HG03196 (cell line): ENCODE measurements around the gene HAUS1.

Source experiments
- ATAC-seq: cut with Tn5 transposase; IDR thresholded peaks from one replicate; pipeline ENCODE4 v1.9.1; 2021; ENCODE audit not compliant: unreplicated experiment

HAUS1 gene, protein sequence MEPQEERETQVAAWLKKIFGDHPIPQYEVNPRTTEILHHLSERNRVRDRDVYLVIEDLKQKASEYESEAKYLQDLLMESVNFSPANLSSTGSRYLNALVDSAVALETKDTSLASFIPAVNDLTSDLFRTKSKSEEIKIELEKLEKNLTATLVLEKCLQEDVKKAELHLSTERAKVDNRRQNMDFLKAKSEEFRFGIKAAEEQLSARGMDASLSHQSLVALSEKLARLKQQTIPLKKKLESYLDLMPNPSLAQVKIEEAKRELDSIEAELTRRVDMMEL

DNA sequence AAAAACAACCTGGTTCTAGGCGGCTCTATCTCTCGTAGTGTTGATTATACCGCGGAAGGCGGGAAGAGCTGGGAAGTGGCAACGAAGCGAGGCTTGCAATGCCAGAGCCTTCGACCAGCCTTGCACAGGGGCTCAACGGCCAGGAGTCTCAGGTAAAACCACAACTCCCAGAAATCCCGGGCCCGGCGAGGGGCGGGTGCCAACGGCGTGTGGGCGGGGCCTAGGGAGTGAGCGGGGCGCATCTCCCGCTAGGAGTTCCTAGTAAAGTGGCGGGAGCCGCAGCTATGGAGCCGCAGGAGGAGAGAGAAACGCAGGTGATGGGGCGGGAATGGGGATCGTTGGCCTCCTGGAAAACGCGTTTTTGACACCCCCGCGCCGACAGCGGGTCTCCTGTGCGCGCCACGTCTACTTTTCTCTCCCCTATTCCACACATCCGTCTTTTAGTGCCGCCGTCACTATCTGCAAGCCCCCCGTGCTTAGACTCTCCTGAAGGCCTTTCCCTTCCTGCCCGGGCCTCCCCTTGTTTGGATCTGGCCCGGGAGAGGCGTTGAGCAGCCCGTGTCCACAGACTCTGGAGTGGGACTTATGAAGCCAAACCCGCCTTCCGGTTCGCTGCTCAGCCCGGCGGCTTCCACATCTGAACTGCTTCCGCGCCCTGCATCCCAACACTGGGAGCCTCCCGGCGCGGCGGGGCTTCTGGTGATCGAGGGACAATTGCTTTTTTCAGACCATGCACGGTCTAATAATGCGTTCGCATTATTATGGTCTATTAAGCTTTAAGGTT lies at the start of gene HAUS1:
Gene HAUS1, plus strand, starts transcription at position 258 of the 784 bp plus-strand sequence. Its CDS starts 27 bp downstream, at position 285.
- peak; percentile 87 for ATAC-seq

DNA sequence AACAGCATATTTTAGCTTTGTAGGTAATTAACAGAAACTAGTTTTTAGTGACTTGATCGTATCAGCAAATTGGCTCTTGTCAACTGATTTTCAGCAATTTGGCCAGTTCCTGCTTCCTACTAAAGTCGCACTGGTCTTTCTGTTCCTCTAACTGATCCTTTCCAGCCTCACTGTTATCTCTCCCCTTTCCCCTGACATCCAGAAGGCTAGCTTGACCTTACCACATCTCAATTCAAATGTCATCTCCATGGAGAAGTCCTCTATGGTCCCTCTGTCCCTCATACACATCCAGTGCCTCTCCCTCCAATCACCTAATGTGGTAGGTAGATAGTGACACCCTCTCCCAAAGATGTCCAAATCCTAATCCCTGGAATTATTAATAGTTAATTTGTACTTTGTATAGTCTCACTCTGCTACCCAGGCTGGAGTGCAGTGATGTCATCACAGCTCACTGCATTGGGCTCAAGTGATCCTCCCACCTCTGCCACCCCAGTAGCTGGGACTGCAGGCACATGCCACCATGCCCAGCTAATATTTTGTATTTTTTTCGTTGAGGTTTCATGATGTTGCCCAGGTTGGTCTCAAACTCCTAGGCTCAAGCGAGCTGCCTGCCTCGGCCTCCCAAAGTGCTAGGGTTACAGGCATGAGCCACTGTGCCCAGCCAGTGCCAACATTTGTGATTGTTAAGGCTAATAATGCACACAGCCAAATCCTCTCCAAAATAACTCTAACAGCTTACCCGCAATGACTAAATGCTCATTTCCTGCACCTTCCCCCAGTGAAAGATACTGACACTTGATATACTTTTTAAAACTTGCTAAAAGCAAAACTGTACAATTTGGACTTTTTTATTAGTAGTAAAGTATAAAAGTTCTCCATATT lies 49.0 kb upstream of the HAUS1 start:
- peak; percentile 48 for ATAC-seq

DNA sequence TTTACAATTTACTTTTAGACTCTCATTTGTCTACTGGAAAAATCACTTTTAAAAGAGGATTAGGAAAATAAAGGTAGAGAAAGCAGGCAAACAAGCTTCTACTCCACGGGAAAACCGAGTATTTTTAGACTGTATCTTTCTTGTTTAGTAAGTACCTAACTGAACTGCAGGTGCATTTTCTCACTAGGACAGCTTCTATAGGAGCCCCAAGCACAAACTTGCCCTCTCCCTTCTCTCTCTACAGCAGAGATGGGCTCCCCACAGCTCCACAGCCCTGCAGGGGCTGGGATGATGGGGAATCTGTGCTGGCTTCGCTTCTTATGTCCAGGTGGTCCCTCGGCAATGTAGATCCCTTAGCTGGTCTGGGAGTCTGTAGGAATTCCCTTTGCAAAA lies 48.4 kb upstream of the HAUS1 start:
- ATAC-seq: no peak

DNA sequence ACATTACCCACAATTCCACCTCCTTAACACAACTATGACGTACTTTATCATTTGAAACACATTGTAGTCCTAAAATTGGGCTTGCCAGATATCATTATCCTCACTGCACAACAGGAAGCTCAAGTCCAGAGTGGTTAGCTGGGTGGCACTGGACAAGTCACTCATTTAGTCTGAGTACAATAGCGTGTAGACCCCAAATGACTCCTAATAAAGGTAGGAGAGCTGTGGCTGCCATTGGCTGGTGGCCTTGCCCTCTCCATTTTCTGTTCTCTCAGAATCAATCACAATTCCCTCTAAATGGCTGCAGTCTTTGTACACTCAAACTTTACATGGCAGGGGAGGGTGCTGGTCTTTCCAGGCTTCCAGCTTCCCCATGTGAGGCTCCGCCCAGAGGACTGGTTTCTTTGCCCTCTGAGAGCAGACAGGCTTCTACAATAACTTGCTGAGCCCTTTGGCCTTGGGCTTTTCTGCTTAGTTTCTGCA lies 43.8 kb upstream of the HAUS1 start:
- no peak for ATAC-seq

DNA sequence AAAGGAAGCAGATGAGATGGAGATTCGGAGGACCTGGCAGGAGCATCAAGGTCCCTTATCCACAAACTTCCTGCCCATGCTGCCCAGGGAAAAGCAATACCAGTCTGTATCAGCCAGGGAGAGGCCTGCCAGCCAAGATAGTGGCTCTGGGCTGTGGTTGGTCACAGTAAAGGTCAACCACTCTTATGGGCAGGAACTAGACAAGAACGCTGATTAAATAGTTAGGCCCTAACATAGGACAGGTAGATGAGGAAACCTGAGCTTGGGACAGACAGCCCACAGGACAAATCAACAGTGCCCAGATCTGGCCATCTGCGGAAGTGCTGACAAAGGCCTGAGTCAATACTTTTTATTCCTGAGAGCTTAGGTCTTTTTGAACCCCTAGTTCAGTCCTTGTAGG lies 42.8 kb upstream of the HAUS1 start:
- no peak for ATAC-seq

DNA sequence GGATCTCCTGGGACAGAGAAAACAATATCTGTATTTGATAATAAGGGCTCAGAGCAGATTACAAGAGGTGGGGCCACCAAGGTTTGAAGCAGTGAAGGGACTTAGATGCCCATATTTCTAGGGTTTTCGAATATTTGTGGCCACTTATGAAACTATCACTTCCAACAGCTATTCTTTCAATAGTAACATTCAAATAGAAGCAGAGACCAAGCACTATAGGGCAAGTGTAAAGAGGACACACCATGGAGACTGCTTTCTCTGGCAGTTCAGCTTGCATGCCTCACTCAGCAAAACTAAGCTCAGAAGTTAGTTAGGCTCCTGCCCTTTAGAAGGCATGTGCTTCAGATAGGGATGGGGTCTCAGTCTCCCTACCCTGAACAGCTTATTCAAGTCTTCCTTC lies 42.4 kb upstream of the HAUS1 start:
- no peak for ATAC-seq

DNA sequence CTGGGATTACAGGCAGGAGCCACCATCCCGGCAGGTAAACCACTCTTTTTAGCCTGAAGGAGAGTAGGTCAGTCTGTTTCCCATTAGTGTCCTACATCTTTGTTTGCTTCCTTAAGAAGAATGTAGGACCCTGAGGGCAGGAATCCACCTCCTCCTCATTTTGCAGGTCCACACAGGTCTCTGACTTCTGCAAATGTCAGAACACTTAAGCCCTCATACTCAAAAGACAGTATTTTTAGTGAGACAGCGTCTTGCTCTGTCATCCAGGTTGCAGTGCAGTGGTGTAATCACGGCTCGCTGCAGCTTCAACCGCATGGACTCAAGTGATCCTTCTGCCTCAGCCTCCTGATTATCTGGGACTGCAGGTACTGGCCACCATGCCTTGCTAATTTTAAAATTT lies 41.4 kb upstream of the HAUS1 start:
- ATAC-seq: no peak

DNA sequence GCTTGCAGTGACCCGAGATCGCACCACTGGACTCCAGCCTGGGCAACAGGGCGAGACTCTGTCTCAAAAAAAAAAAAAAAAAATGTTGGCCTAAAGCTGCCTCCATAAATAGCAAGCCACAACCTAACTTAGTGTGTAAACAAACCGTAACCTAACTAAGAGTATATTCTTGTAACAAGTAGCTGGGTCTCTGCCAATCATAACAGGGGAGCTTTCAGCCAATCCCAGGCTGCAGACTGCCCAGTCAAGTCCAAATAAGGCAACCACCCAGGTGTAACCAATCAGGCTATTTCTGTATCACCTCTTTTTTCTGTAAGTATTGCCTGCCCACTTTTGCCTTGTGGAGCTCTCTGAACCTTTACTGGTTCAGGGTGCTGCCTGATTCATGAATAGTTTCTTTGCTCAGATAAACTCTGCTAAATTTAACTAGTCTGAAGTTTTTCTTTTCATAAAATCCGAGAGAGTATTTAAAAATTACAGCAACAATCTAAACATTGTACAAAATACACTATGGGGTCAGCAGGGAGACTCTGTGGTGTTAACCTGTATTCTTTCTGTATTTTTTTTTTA lies 36.7 kb upstream of the HAUS1 start:
- no peak for ATAC-seq

DNA sequence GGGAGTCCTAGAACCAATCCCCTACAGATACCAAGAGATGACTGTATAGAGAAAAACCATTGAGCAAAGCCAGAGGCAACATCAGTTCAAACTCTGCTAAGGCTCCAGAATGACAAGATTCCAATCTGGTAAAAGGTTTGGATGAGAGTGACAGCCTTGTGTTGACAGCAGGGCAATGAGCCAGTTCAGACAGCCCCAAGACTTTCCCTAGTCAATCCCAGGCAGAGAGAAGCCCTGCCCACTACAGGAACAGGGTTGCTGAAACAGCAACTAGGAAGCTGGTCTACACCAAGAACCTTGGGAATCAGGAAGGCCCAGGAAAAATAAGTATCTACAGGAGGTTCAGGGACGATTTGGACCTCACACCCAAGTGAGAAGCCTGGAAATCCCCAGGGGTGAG lies 35.4 kb upstream of the HAUS1 start:
- no peak for ATAC-seq

DNA sequence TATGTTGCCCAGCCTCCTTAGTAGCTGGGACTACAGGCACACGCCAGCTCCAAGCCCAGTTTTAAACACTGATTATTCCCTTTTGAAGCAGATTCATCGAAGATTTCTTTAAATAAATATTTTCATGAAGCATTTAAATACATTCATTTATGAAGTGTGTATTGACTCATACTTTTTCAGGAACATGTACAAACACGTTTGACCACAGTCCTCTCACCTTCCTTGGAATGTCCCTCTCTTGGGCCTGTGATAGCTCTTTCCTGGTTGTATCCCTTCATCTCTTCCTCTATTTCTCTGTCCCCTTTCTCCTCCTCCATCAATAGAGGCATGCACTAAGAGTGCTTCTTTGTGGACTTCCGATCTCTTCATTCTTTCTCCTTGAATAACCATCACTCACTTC lies 34.7 kb upstream of the HAUS1 start:
- no peak for ATAC-seq

DNA sequence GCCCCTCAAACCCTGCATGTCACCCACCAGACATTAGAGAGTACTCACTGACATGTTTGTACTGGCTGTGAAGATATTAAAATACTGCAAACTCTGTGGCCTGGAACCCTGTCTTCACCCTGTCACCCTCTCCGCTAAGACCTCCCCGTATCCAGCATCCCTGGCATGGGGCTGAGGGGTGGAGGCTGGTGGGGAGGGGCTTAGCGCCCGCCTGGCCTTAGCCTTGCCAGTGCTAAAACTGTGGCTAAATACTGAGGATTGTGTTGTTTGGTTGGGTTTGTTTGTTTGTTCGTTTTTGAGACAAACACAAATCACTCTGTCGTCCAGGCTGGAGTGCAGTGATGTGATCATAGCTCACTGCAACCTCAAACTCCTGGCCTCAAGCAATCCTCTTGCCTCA lies 34.0 kb upstream of the HAUS1 start:
- no peak for ATAC-seq

DNA sequence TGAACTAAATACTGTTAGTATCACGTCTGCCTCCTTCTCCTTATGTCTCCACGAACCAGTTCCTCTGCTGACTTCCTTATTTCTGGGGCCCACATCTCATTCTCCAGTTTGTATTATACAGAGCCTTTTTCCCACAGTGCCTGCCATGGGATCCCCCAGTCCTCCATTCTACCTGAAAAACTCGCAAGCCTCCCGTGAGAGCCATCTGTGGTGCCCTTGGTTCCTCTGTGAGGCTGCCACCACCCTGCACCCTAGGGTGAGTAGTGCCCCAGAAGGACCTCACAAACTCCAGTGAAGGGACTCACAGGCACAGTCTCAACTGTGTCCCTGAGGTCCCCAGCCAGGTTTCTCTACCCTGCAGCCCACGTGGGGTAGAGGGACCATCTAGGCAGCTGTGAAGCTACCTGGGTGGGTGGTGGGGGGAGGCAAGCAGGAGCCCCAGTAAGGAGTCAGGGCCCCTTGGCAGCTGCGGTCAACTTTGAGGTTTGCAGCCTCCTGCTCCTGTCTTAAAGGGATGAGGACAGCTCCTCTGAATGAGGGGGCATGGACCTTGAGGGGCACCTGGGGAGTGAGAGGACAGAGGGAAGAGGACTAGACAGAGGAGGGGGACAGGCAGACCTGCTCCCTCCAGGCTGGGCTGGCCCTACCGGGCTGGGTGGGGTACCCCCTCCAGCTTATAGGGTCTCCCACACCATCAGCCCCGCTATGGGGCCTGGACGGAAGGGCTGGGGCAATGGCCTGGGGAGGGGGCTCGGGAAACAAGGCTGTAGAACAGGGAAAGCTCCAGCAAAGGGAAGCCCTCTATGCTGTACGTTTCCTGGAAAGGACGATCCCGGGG lies 33.2 kb upstream of the HAUS1 start:
- ATAC-seq: no peak

DNA sequence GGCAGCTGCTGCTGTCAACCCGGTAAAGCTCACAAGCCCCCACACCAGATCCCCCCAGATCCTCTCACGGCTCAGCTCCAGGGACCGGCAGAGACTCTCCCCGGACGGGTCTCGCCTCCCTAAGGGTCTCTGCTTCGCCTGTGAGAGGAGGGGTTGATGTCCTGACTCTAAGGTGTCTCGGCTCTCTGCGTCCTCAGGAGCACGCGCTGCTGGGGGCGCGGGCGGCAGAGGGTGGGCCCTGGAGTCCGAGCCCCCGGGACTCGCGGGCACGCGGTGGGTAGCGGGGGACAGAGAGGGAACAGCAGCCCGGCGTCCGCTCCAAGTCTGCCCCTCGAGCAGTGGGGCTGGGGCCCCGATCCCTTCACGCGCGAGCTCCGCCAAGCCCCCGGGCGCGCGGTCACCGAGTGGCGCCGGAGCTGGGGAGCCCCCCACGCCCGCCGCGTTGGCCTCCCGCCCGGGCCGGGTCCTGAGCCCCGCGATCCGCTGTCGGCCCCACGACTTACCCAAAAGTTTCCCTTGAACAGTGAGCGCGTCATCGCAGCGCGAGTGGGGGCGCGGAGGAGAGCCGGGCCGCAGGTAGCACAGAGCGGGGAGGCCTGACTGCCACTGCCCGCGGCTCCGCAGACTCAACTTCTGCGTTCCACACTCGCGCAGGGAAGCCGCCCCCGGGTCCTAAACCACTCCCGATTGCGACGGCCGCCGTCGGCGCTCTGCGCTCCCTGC lies 32.4 kb upstream of the HAUS1 start, which contains the start of gene PSTPIP2:
Gene PSTPIP2, minus strand, starts transcription at position 608 of the 723 bp plus-strand sequence. Its CDS starts 72 bp downstream, at position 536.
- ATAC-seq: peak; percentile 49

DNA sequence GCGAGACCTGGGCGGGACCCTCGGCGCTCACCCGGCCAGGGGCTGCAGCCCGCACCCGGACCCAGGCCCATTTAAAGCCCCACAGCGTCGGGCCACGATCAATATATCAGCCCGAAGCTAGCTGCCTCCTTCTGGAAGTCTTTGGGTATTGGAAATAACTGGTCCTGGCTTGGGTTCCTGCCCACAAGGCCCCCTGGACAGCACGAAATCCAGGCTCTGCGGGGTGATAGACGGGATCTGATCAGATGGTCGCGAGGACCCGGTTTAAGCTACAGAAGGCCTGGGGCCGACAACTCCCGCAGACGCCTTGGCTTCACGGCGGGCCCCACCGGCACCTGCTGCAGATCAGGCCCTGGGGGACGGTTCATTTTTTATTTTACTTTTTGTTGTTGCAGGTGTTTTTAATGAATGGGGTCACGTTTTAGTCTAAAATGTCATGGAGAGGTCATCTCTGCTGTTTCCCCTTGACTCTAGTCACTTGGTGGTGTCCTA lies 31.8 kb upstream of the HAUS1 start:
- ATAC-seq: no peak

DNA sequence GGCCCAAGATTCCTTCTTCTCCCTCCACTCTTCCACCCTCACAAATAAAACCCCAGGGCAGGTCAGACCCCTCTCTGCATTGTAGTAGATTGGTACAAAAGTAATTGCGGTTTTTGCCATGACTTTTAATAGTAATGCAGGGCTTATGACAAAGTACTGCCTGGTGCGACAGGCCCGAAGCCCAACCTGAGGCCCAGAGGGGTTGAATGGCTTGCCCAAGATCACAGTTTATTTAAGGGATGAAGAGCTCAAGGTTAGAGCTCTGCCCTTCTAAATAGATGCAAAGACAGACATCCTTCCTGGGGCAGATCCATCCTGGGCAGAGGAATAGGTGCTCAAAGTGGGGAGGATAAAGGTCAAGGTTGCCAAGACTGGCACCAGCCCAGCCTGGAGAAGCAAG lies 31.2 kb upstream of the HAUS1 start:
- no peak for ATAC-seq

DNA sequence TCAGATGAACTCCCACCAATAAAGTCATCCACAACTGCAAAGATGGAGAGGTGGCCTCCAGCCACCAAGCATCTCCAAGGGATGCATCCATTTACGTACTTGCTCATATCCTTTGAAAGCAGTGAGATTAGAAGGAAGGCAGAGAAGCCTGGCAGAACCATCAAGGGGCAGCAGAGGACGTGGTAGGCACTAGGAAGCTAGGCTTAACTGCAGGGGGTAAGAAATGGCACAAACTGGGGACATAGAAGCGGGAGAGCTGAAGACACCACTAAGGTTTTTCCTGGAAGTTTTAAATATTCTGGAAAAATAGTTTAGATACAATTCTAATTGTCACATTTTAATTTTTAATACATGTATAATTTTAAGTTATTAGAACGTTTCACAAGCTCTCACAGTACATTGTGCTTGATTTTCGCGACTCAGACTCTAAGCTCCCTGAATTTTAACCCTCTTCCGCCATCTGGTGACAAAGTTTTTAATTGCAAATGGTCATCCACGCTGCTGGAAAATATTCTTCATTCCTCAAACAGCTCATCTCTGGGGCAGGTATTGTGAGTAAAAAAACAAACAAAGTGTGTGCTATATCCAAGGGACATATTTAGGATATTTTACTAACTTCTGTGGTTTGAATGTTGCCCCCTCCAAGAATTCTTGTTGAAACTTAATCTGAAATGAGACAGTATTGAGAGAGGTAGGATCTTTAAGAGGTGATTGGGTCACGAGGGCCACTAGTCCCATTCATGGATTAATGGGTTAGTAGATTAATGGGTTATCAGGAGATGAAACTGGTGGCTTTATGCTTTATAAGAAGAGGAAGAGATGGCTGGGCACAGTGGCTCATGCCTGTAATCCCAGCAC lies 30.5 kb upstream of the HAUS1 start:
- no peak for ATAC-seq

DNA sequence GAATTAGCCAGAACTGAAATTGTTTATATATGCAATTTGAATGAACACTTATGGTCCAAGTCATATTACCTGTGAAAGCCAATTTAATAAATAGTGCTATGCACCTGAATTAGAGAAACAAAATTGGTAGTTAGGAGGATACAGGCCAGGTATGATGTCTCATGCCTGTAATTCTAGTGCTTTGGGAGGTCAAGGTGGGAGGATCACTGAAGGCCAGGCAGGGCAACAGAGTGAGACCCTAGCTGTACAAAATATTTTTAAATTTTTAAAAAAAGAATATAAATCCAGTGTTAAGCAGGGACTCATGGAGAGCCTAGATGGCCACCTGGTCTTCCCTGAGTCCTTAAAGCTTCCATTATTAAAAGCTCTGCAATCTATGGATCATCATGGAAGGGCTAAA lies 24.8 kb upstream of the HAUS1 start:
- no peak for ATAC-seq

DNA sequence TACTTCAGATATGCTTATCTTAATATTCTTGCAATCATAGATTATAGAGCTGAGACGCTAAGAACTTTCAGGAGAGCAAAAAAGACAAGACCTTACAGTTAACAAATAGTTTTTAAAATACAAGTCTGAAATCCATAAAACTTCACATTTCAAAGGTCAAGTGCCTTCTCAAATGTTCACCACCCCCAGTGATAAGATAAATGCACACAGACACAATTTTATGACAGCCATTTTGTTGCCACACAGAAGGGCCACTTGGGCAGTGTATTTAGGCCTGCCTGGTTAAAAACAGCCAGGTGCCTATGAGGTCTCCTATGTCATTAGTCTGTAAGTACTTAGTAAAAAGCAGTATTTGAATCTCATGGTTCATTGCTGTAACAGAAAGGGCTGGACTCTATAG lies 24.0 kb upstream of the HAUS1 start:
- ATAC-seq: no peak
